ENCODE results near the gene MYO16. TPM values are rescaled to one million over a fixed set of nuclear protein-coding genes. Genes with fewer than 3 reads are reported as not detected.

MYO16 gene
- total RNA-seq, 1 experiment from 2014 or later = 0.49 TPM

DNA sequence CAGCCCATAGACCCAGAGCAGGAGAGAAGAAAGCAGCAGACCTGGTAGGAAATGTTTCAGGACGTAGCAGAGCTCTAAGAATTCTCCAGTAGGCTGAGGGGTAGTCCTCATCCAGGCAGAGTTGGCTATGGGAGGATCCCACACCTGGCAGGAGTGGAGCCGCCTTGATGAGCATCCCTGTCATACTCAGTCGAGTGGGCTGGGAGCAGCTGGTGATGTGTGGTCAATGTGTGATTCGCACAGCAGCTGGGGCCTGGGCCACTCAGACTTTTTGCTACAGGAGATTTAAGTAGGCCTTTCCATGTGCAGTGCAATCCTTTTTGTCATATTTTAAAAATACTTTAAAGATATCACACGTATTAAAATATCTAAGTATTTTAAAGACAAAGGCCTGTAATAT is 56.6 kb downstream of the MYO16 start:
- intact Hi-C loops (cut with micrococcal nuclease; ENCODE audit: unreplicated experiment) = no loop called here
- no peak for TF ChIP-seq EZH2 (IDR thresholded peaks at IDR 0.05; ENCODE audit: borderline replicate concordance, low read depth, low read length, poor library complexity, severe bottlenecking)
- TF ChIP-seq, protein P1, sequence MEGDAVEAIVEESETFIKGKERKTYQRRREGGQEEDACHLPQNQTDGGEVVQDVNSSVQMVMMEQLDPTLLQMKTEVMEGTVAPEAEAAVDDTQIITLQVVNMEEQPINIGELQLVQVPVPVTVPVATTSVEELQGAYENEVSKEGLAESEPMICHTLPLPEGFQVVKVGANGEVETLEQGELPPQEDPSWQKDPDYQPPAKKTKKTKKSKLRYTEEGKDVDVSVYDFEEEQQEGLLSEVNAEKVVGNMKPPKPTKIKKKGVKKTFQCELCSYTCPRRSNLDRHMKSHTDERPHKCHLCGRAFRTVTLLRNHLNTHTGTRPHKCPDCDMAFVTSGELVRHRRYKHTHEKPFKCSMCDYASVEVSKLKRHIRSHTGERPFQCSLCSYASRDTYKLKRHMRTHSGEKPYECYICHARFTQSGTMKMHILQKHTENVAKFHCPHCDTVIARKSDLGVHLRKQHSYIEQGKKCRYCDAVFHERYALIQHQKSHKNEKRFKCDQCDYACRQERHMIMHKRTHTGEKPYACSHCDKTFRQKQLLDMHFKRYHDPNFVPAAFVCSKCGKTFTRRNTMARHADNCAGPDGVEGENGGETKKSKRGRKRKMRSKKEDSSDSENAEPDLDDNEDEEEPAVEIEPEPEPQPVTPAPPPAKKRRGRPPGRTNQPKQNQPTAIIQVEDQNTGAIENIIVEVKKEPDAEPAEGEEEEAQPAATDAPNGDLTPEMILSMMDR (conservative IDR thresholded peaks at IDR 0.05; ENCODE audit: low read depth, low read length) = no peak
- Histone ChIP-seq H3K4me3 (ENCODE audit: low read depth, low read length, poor library complexity, severe bottlenecking) (no peak overlapping the region), H3K27me3 (replicated peaks; ENCODE audit: insufficient read depth, low read depth, low read length, poor library complexity) (no peaks in the 10 kb centered on the region), H3K9me3 (ENCODE audit: low read depth, low read length, poor library complexity, severe bottlenecking) (no peaks in the 10 kb centered on the region), H3K36me3 (ENCODE audit: insufficient read depth, low read length, poor library complexity, severe bottlenecking) (no peaks in the 10 kb centered on the region), H3K27ac (ENCODE audit: low read depth, low read length, poor library complexity, severe bottlenecking) (no peak overlapping the region), H3K4me1 (ENCODE audit: insufficient read depth, low read length, poor library complexity, severe bottlenecking) (no peaks in the 10 kb centered on the region)
- POLR2A ChIA-PET (ENCODE audit: low non-redundant PET) = no interaction called here
- DNase-seq (ENCODE audit: low spot score) = no peak
- no TSS peak for BruUV-seq (replicated peaks)
- CTCF ChIA-PET = no interaction called here

DNA sequence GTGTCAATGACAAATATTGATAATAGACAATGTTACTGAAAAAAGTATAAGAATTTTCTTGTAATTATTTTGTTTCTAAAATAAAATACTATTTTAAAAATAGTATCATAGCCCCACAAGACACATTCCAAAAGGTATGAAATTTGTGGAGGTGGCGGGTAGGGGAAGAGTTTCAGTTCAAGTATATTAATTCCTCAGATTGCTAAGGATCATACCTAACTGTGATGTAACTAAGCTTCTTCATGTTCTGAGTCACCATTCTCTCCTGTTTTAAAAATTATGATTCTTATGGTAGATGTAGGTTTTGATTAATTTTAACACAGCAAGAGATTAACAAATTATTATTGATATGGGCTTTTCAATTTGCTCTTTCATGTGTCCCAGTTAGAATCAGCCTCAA is 61.3 kb downstream of the MYO16 start:
- DNase-seq (ENCODE audit: low spot score) = no peak
- no TSS peak for BruUV-seq (replicated peaks)
- no peak overlapping the region for H3K27ac ChIP-seq (ENCODE audit: low read depth, low read length, poor library complexity, severe bottlenecking)
- no peak overlapping the region for H3K4me3 ChIP-seq (ENCODE audit: low read depth, low read length, poor library complexity, severe bottlenecking)
- H3K36me3 ChIP-seq (ENCODE audit: insufficient read depth, low read length, poor library complexity, severe bottlenecking) = no peaks in the 10 kb centered on the region
- H3K9me3 ChIP-seq (ENCODE audit: low read depth, low read length, poor library complexity, severe bottlenecking) = no peaks in the 10 kb centered on the region
- H3K27me3 ChIP-seq (replicated peaks; ENCODE audit: insufficient read depth, low read depth, low read length, poor library complexity) = no peaks in the 10 kb centered on the region
- CTCF ChIA-PET = no interaction called here
- POLR2A ChIA-PET (ENCODE audit: low non-redundant PET) = no interaction called here
- no peaks in the 10 kb centered on the region for H3K4me1 ChIP-seq (ENCODE audit: insufficient read depth, low read length, poor library complexity, severe bottlenecking)
- intact Hi-C loops (cut with micrococcal nuclease; ENCODE audit: unreplicated experiment) = no loop called here
- no peak for TF ChIP-seq EZH2 (IDR thresholded peaks at IDR 0.05; ENCODE audit: borderline replicate concordance, low read depth, low read length, poor library complexity, severe bottlenecking)
- TF ChIP-seq, protein P1 (conservative IDR thresholded peaks at IDR 0.05; ENCODE audit: low read depth, low read length) = no peak

- no peak overlapping the region for H3K27ac ChIP-seq (ENCODE audit: low read depth, low read length, poor library complexity, severe bottlenecking)
- peak; percentile 20 for DNase-seq (ENCODE audit: low spot score)
- TF ChIP-seq, protein P1 (conservative IDR thresholded peaks at IDR 0.05; ENCODE audit: low read depth, low read length) = no peak
- TF ChIP-seq EZH2 (IDR thresholded peaks at IDR 0.05; ENCODE audit: borderline replicate concordance, low read depth, low read length, poor library complexity, severe bottlenecking) = no peak
- ChIA-PET CTCF (no interaction called here), POLR2A (ENCODE audit: low non-redundant PET) (no interaction called here)
- BruUV-seq (replicated peaks) = no TSS peak
- no peaks in the 10 kb centered on the region for H3K4me1 ChIP-seq (ENCODE audit: insufficient read depth, low read length, poor library complexity, severe bottlenecking)
- H3K9me3 ChIP-seq (ENCODE audit: low read depth, low read length, poor library complexity, severe bottlenecking) = no peaks in the 10 kb centered on the region
- no peak overlapping the region for H3K4me3 ChIP-seq (ENCODE audit: low read depth, low read length, poor library complexity, severe bottlenecking)
- intact Hi-C loops (cut with micrococcal nuclease; ENCODE audit: unreplicated experiment) = no loop called here
- no peaks in the 10 kb centered on the region for H3K27me3 ChIP-seq (replicated peaks; ENCODE audit: insufficient read depth, low read depth, low read length, poor library complexity)
- H3K36me3 ChIP-seq (ENCODE audit: insufficient read depth, low read length, poor library complexity, severe bottlenecking) = no peaks in the 10 kb centered on the region
These were observed 71.2 kb downstream of the MYO16 start for GRCh38 chr13:108700422-108701170.
